H9 (cell line): Measurements from ENCODE around the gene GRIN3B. TPM values are rescaled to one million over a fixed set of nuclear protein-coding genes. Genes with fewer than 3 reads are reported as not detected.

Experiments used
- DNase-seq: peaks from one replicate; pipeline ENCODE4 v3.0.0-alpha.2; 2017
- H2AFZ ChIP-seq: one replicate; pipeline ENCODE4 v1.6.1; 2013; ENCODE audit warnings: mild to moderate bottlenecking, low read length, control low read depth, moderate library complexity
- H2AK5ac ChIP-seq: 2 replicates; pipeline ENCODE4 v1.6.1; 2013; ENCODE audit warnings: low read length, control low read depth, mixed read lengths; ENCODE audit not compliant: insufficient read length
- H2BK120ac ChIP-seq: one replicate; pipeline ENCODE4 v1.6.1; 2013; ENCODE audit warnings: low read depth, mild to moderate bottlenecking, low read length, control low read depth, inconsistent platforms; ENCODE audit not compliant: poor library complexity, severe bottlenecking
- H2BK12ac ChIP-seq: 2 replicates; pipeline ENCODE4 v1.6.1; 2013; ENCODE audit warnings: low read length, control low read depth, mixed read lengths, low read depth; ENCODE audit not compliant: insufficient read length
- H2BK15ac ChIP-seq: 2 replicates; pipeline ENCODE4 v1.6.1; 2013; ENCODE audit warnings: low read depth, low read length, control low read depth
- H2BK20ac ChIP-seq: one replicate; pipeline ENCODE4 v1.6.1; 2013; ENCODE audit warnings: low read depth, mild to moderate bottlenecking, low read length, control low read depth, inconsistent platforms; ENCODE audit not compliant: poor library complexity, severe bottlenecking
- H2BK5ac ChIP-seq: 2 replicates; pipeline ENCODE4 v1.6.1; 2013; ENCODE audit warnings: low read length, control low read depth, mixed read lengths; ENCODE audit not compliant: insufficient read length
- H3K14ac ChIP-seq: 2 replicates; pipeline ENCODE4 v1.6.1; 2013; ENCODE audit warnings: low read length, control low read depth; ENCODE audit not compliant: insufficient read depth
- H3K18ac ChIP-seq: 2 replicates; pipeline ENCODE4 v1.6.1; 2013; ENCODE audit warnings: low read depth, mild to moderate bottlenecking, mixed read lengths, low read length, control low read depth; ENCODE audit not compliant: insufficient read length
- H3K23ac ChIP-seq: 2 replicates; pipeline ENCODE4 v1.6.1; 2013; ENCODE audit warnings: low read length, control low read depth, mixed read lengths, low read depth; ENCODE audit not compliant: insufficient read length
- H3K23me2 ChIP-seq: 2 replicates; pipeline ENCODE4 v1.6.1; 2013; ENCODE audit warnings: low read depth, mild to moderate bottlenecking, mixed read lengths, low read length, control low read depth; ENCODE audit not compliant: insufficient read length, poor library complexity, severe bottlenecking
- H3K27ac ChIP-seq: 2 replicates; pipeline ENCODE4 v1.5.1; 2013; ENCODE audit warnings: low read length, control low read depth, mixed read lengths, low read depth; ENCODE audit not compliant: insufficient read length
- H3K27me3 ChIP-seq: 2 replicates; pipeline ENCODE4 v1.6.1; 2013; ENCODE audit warnings: low read length, control low read depth, inconsistent platforms; ENCODE audit not compliant: insufficient read depth
- H3K4ac ChIP-seq: 2 replicates; pipeline ENCODE4 v1.6.1; 2013; ENCODE audit warnings: low read depth, mild to moderate bottlenecking, control low read depth, inconsistent platforms, low read length, moderate library complexity
- H3K4me1 ChIP-seq: 2 replicates; pipeline ENCODE4 v1.6.1; 2013; ENCODE audit warnings: low read length, control low read depth, inconsistent platforms; ENCODE audit not compliant: insufficient read depth
- H3K4me2 ChIP-seq: 2 replicates; pipeline ENCODE4 v1.6.1; 2013; ENCODE audit warnings: low read length, control low read depth, mixed read lengths; ENCODE audit not compliant: insufficient read length, insufficient read depth
- H3K56ac ChIP-seq: 2 replicates; pipeline ENCODE4 v1.6.1; 2013; ENCODE audit warnings: low read depth, mild to moderate bottlenecking, mixed read lengths, low read length, control low read depth; ENCODE audit not compliant: insufficient read length
- H3K79me1 ChIP-seq: 2 replicates; pipeline ENCODE4 v1.6.1; 2013; ENCODE audit warnings: low read depth, mild to moderate bottlenecking, moderate library complexity, low read length, control low read depth, inconsistent platforms; ENCODE audit not compliant: insufficient read depth, poor library complexity, severe bottlenecking
- H3K79me2 ChIP-seq: 2 replicates; pipeline ENCODE4 v1.6.1; 2013; ENCODE audit warnings: low read length, control low read depth, inconsistent platforms; ENCODE audit not compliant: insufficient read depth
- H3K9ac ChIP-seq: 2 replicates; pipeline ENCODE4 v1.6.1; 2013; ENCODE audit warnings: low read length, control low read depth, mixed read lengths; ENCODE audit not compliant: insufficient read length; ENCODE audit errors: extremely low read depth
- H3K9me3 ChIP-seq: one replicate; pipeline ENCODE4 v1.6.1; 2013; ENCODE audit warnings: low read depth, low read length, inconsistent platforms; ENCODE audit not compliant: control insufficient read depth
- H3T11ph ChIP-seq: one replicate; pipeline ENCODE4 v1.6.1; 2013; ENCODE audit warnings: mild to moderate bottlenecking, low read length, control low read depth, inconsistent platforms
- H4K20me1 ChIP-seq: one replicate; pipeline ENCODE4 v1.6.1; 2013; ENCODE audit not compliant: control insufficient read depth, insufficient read length, insufficient read depth
- H4K5ac ChIP-seq: 2 replicates; pipeline ENCODE4 v1.6.1; 2013; ENCODE audit warnings: low read depth, mild to moderate bottlenecking, mixed read lengths, low read length, control low read depth; ENCODE audit not compliant: insufficient read length
- H4K8ac ChIP-seq: replicated peaks from 2 replicates; pipeline ENCODE4 v1.6.1; 2013; ENCODE audit warnings: low read length, control low read depth, mixed read lengths, low read depth; ENCODE audit not compliant: insufficient read length
- H4K91ac ChIP-seq: 2 replicates; pipeline ENCODE4 v1.6.1; 2013; ENCODE audit warnings: low read depth, mild to moderate bottlenecking, moderate library complexity, mixed read lengths, low read length, control low read depth; ENCODE audit not compliant: insufficient read length
- H3K27ac Mint-ChIP-seq, 3 experiments: 2 replicates in 2 of 3; 3 replicates in 1 of 3; pipeline ENCODE4 v1.8.0; 2020 to 2021; ENCODE audit warnings: mixed read lengths in 3 of 3, mild to moderate bottlenecking in 1 of 3, moderate library complexity in 1 of 3
- H3K27me3 Mint-ChIP-seq: 2 replicates; pipeline ENCODE4 v1.8.0; 2021; ENCODE audit warnings: low read depth, mild to moderate bottlenecking, moderate library complexity, mixed read lengths
- H3K36me3 Mint-ChIP-seq, 3 experiments: 2 replicates in 2 of 3; 3 replicates in 1 of 3; pipeline ENCODE4 v1.8.0; 2020 to 2021; ENCODE audit warnings: low read depth in 3 of 3, mixed read lengths in 3 of 3; ENCODE audit not compliant: insufficient read depth in 1 of 3
- H3K4me1 Mint-ChIP-seq, 2 experiments: 2 replicates each; pipeline ENCODE4 v1.8.0; 2020; ENCODE audit warnings: mixed read lengths in 2 of 2
- H3K4me3 Mint-ChIP-seq, 2 experiments: 2 replicates in 1 of 2; 3 replicates in 1 of 2; pipeline ENCODE4 v1.8.0; 2020 to 2021; ENCODE audit warnings: mild to moderate bottlenecking in 2 of 2, mixed read lengths in 2 of 2, moderate library complexity in 1 of 2
- H3K9me3 Mint-ChIP-seq, 2 experiments: 2 replicates in 1 of 2; 3 replicates in 1 of 2; pipeline ENCODE4 v1.8.0; 2020; ENCODE audit warnings: mild to moderate bottlenecking in 2 of 2, mixed read lengths in 2 of 2, moderate library complexity in 1 of 2
- whole genome bisulfite sequencing: extraction: QIAGEN DNeasy Blood & Tissue Kit; methylation state at CpG from one replicate; pipeline ENCODE4 v1.1.7; 2013; ENCODE audit warnings: missing lambda C conversion rate, low lambda C conversion rate, mixed read lengths; ENCODE audit not compliant: insufficient read length; ENCODE audit errors: extremely low coverage; 5-methylcytosine and 5-hydroxymethylcytosine counted together
- total RNA-seq: library from RNA; stranded (reverse); gene quantifications from 2 replicates; pipeline ENCODE4 v1.2.1, GENCODE V29; 2021
- TF ChIP-seq, protein P1 (sequence below): fragments of 200-600 bp; sonication (generic); conservative IDR thresholded peaks from 3 replicates; pipeline ENCODE4 v1.8.0; 2021; ENCODE audit warnings: antibody characterized with exemption, mild to moderate bottlenecking

Gene GRIN3B
- total RNA-seq, 1 experiment from 2014 or later: 1.0 TPM

DNA sequence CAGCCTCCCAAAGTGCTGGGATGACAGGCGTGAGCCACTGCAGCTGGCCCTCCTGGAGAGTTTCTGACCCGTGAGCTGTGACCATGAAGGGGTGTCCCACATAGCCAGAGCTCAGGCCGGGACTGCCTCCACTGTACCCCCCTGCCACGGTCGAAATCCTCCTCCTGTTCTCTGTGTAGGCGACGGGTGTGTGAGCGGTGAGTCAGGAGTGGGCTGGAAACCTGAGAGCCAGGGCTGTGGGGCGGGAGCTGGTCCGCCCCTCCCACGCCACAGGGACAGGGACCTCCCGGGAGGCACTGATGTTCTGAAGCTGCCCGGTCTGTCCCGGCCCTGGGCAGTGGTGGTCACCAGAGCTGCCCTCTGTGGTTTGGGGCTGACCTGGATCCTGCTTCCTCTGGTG lies 12.1 kb upstream of the GRIN3B start:
- H2BK20ac ChIP-seq: no peak overlapping the region
- H3K9ac ChIP-seq: no peak overlapping the region
- peak overlapping the region in 1 of 3 experiments; percentile 70; a peak in 1 of 7 replicates for H3K27ac Mint-ChIP-seq
- H2BK120ac ChIP-seq: no peak overlapping the region
- H4K5ac ChIP-seq: no peak overlapping the region
- no peak overlapping the region for H2BK5ac ChIP-seq
- H2BK12ac ChIP-seq: no peak overlapping the region
- no peaks in the 10 kb centered on the region; the same call in 1 of the 2 replicates for H3K79me2 ChIP-seq
- no peaks in the 10 kb centered on the region for H3K27me3 ChIP-seq
- no peak overlapping the region for H3K18ac ChIP-seq
- no peaks in the 10 kb centered on the region for H3K4me1 ChIP-seq
- no peak overlapping the region for H2AFZ ChIP-seq
- peaks cover 2% of the 10 kb centered on the region; the same call in 1 of the 2 replicates for H3K27me3 Mint-ChIP-seq
- TF ChIP-seq, protein P1, sequence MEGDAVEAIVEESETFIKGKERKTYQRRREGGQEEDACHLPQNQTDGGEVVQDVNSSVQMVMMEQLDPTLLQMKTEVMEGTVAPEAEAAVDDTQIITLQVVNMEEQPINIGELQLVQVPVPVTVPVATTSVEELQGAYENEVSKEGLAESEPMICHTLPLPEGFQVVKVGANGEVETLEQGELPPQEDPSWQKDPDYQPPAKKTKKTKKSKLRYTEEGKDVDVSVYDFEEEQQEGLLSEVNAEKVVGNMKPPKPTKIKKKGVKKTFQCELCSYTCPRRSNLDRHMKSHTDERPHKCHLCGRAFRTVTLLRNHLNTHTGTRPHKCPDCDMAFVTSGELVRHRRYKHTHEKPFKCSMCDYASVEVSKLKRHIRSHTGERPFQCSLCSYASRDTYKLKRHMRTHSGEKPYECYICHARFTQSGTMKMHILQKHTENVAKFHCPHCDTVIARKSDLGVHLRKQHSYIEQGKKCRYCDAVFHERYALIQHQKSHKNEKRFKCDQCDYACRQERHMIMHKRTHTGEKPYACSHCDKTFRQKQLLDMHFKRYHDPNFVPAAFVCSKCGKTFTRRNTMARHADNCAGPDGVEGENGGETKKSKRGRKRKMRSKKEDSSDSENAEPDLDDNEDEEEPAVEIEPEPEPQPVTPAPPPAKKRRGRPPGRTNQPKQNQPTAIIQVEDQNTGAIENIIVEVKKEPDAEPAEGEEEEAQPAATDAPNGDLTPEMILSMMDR: no peak
- no peak overlapping the region for H3K23ac ChIP-seq
- H3K36me3 Mint-ChIP-seq: peaks cover 10 to 41% (median 37%) of the 10 kb centered on the region in 3 experiments; a peak in 6 of 7 replicates
- WGBS: no CpG with 5 or more reads among the region's 14 CpGs
- H3K9me3 ChIP-seq: no peaks in the 10 kb centered on the region
- no peak for DNase-seq
- no peak overlapping the region for H2AK5ac ChIP-seq
- H3K4me1 Mint-ChIP-seq: peaks cover 5 to 20% of the 10 kb centered on the region in 2 experiments
- no peak overlapping the region for H4K8ac ChIP-seq
- H3K14ac ChIP-seq: no peak overlapping the region
- H3K4ac ChIP-seq: no peak overlapping the region
- H3K56ac ChIP-seq: no peak overlapping the region
- no peak overlapping the region for H3K27ac ChIP-seq
- H3K9me3 Mint-ChIP-seq: no peaks in the 10 kb centered on the region
- H4K91ac ChIP-seq: no peak overlapping the region
- H2BK15ac ChIP-seq: no peak overlapping the region
- H3K4me3 Mint-ChIP-seq: no peak overlapping the region
- no peaks in the 10 kb centered on the region for H3K79me1 ChIP-seq
- no peak overlapping the region for H3T11ph ChIP-seq
- no peak overlapping the region for H3K4me2 ChIP-seq
- H4K20me1 ChIP-seq: peaks cover 3% of the 10 kb centered on the region
- peaks cover 7% of the 10 kb centered on the region for H3K23me2 ChIP-seq
